ENCODE data around the gene CXorf49B.
"Not testable (repeated sequence)": the region's sequence is repeated elsewhere in the genome, so short reads cannot be mapped to it uniquely, and the experiment has no call there.

Gene CXorf49B

GRCh38 chrX:71763049-71763448, at the start of gene CXorf49B:
CXorf49B (plus strand) TSS chrX:71763349; CDS start chrX:71763424, 75 bp downstream.
- DNase-seq (ENCODE audit: low read depth) = not testable (repeated sequence)

GRCh38 chrX:71714064-71714463, 49.1 kb upstream of the CXorf49B start:
- not testable (repeated sequence) for DNase-seq (ENCODE audit: low read depth)

DNA sequence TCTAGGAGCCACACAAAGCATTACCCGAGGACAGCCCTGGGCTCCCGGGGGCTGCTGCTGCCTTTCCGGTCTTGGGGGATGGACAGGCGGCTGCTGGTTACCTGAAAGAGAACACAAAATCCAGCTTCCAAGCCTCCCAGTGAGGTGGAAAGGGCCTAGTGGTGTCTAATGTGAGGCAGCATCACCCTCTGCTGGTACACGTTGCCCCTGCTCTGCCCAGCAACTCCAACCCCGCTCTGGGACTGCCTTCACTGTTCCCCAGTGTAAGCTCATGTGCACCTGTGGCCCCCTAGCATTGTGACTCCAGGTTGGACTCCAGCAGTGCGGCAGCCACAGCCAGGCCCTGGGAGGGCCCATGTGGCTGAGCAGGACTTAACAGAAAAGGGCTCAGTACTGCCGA, 47.6 kb upstream of the CXorf49B start:
- DNase-seq (ENCODE audit: low read depth) = not testable (repeated sequence)

- not testable (repeated sequence) for DNase-seq (ENCODE audit: low read depth)
Observed at GRCh38 chrX:71716323-71716722, 46.8 kb upstream of the CXorf49B start.

DNA sequence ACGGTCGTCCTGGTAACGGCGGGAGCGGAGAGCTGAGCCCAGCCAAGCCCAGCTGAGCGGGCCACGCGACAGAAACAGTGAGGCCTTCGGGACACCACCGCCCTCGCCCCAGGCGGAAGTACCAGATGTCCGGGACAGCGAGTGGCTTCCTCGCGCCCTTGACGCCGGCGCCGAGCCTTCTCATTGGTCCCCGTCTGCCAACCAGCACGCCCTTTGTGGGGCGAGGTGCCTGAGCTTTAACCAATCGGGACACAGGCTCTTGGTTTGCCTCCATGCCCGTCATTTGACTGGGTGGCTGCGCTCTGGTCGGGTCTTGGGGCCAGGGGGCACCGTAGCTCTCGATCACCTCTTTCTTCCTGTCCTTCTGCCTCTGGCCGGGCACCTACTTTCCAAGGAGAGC, 45.0 kb upstream of the CXorf49B start, which contains the start of gene CXorf49:
CXorf49 (minus strand) TSS at position 101 of the 400 bp plus-strand sequence. CDS start 134 bp downstream, outside the sequence.
- DNase-seq (ENCODE audit: low read depth) = not testable (repeated sequence)

DNA sequence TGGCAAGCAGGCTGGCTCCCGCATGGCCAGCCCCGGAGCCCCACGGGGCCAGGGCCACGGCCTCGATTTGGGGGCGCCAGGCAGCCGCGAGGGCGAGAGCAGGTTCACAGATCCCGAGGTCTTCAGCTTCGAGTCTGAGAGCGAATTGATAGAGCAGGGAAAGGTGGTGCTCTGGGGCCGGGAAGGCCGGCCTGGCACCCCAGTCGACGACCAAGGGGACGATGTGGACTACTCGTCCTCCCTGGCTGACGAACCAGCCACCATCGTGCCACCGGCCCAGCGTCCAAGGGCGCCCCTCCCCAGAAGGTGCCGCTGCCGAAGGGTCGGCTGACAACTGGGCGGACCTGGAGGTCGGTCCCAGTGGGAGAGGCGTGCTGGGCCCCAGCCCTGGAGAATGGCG, 44.0 kb upstream of the CXorf49B start:
- not testable (repeated sequence) for DNase-seq (ENCODE audit: low read depth)

DNA sequence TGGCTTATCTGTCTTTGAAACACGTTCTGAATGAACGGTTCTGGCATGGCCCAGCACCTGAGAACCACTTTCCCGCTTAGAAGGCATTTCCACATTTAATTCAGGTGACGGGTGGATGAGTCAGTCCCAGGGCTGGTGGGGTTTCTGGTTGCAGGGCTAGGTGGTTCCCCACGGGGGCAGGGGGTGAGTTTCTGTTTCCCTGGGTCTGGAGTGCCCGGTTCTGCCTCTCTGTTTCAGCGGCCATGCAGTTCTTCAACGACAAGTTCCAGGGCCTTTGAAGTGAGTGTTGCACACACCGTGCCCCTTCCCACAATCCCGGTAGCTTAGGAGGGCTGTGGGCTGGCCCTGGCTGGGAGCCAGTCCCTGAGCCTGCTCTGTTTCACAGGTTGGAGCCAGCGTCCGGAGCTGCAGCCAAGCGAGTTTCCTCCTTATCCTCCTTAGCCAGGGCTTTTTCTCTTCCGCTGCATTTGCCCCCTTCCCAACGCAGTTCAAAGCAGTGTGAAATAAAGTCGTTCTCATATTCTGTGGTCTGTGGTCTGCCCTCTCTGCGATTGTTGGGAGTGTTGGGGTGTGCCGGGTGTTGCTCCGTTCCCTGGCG, 42.8 kb upstream of the CXorf49B start:
- not testable (repeated sequence) for DNase-seq (ENCODE audit: low read depth)

DNA sequence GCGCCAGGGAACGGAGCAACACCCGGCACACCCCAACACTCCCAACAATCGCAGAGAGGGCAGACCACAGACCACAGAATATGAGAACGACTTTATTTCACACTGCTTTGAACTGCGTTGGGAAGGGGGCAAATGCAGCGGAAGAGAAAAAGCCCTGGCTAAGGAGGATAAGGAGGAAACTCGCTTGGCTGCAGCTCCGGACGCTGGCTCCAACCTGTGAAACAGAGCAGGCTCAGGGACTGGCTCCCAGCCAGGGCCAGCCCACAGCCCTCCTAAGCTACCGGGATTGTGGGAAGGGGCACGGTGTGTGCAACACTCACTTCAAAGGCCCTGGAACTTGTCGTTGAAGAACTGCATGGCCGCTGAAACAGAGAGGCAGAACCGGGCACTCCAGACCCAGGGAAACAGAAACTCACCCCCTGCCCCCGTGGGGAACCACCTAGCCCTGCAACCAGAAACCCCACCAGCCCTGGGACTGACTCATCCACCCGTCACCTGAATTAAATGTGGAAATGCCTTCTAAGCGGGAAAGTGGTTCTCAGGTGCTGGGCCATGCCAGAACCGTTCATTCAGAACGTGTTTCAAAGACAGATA, 2.4 kb upstream of the CXorf49B start:
- DNase-seq (ENCODE audit: low read depth) = not testable (repeated sequence)

DNA sequence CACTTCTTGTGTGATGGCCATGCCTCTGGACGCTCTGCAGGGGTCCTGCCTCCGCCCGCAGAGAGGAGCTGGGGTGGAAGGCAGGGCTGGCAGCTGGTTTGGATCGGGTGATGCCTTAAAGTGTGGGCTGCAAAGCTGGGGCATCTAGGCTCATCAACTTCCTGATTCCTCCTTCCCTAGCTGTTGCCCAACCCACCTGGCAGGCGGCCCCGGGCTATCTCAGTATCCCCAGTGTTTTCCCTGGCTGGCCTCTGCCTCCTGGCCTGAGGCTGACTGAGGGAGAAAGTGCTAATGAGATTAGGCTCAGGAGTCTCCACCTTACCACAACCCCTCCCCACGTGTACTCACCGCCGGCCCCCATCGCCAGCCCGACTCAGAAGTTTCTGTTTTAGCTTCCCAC, 1.7 kb downstream of the CXorf49B start:
- not testable (repeated sequence) for DNase-seq (ENCODE audit: low read depth)

DNA sequence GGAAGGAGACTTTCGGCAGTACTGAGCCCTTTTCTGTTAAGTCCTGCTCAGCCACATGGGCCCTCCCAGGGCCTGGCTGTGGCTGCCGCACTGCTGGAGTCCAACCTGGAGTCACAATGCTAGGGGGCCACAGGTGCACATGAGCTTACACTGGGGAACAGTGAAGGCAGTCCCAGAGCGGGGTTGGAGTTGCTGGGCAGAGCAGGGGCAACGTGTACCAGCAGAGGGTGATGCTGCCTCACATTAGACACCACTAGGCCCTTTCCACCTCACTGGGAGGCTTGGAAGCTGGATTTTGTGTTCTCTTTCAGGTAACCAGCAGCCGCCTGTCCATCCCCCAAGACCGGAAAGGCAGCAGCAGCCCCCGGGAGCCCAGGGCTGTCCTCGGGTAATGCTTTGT, 2.5 kb downstream of the CXorf49B start:
- DNase-seq (ENCODE audit: low read depth) = not testable (repeated sequence)

DNA sequence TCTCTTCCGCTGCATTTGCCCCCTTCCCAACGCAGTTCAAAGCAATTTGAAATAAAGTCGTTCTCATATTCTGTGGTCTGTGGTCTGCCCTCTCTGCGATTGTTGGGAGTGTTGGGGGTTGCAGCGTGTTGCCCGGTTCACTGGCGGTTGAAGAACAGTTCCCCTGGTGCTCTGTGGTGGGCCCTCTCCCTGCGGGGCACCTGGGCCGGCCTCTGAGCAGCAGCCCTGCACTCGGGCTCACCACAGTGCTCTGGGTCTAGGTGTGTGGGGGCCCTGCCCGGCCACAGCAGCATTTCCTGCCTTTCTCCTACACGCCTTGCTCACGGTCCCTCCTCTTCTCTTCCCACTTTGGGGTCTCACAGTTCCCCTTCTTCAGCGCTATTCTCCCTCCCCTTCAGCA, 4.0 kb downstream of the CXorf49B start:
- not testable (repeated sequence) for DNase-seq (ENCODE audit: low read depth)

DNA sequence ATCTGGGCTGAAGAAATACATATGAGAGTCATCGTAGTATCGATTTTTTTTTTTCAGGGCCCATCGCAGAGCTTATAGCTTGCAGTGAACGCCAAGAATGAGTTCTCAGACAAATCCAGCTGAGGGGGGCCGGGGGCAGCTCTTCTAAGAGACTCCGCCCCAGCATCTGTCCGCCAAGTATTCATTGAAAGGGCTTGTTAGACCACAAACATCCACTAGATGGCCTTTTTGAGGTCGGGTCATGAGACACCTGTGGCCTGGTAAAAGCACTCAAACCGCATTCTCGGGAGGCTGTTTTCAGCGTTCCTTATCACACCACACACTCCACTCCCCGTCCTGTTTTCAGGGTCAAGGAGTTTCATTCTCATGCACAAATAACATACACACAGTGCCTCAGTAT, 15.2 kb downstream of the CXorf49B start:
- DNase-seq (ENCODE audit: low read depth) = not testable (repeated sequence)

GRCh38 chrX:71782225-71782949, 19.2 kb downstream of the CXorf49B start:
- DNase-seq (ENCODE audit: low read depth) = not testable (repeated sequence)

DNA sequence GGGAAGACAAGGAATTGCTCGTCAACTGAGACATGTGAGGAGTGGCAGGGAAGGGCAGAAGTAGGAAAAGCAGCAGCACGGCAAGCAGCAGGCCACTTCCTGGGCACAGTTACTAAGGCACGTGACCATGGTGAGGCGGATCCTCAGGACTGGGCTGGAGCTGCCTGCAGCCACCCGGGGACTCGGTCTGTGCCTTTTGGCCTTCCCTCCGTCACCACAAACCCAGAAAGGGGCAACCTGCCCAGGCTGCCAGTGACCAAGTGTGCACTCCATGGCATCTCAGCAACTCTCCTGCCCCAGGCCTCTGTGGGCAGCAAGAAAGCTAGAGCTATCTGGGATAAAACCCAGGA, 19.8 kb downstream of the CXorf49B start:
- DNase-seq (ENCODE audit: low read depth) = not testable (repeated sequence)

GRCh38 chrX:71783569-71784347, 20.6 kb downstream of the CXorf49B start:
- not testable (repeated sequence) for DNase-seq (ENCODE audit: low read depth)

- not testable (repeated sequence) for DNase-seq (ENCODE audit: low read depth)
Observed at GRCh38 chrX:71784348-71784983, 21.3 kb downstream of the CXorf49B start.

- DNase-seq (ENCODE audit: low read depth) = not testable (repeated sequence)
Observed at GRCh38 chrX:71806450-71806849, 43.3 kb downstream of the CXorf49B start.

DNA sequence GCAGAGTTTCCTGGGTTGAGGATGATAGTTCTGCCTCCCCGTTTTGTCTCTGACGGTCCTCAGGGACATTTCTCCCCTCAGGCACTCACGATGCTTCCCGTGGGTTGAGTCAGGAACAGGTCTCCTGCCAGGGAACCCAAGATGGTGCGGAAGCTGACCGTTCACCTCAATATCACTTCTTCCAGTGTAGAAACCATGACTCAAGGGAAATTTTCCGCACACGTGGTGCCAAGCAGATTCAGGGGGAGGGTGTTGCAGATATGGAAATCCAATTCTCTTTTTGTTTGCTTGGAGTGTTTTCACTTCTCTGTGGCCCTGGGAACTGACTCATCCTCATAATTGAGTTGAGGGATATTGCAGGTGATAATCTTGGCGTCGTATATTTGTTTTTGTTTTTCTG, 46.7 kb downstream of the CXorf49B start:
- no peak for DNase-seq (ENCODE audit: low read depth)

GRCh38 chrX:71814123-71814912, 51.2 kb downstream of the CXorf49B start:
- no peak for DNase-seq (ENCODE audit: low read depth)

DNA sequence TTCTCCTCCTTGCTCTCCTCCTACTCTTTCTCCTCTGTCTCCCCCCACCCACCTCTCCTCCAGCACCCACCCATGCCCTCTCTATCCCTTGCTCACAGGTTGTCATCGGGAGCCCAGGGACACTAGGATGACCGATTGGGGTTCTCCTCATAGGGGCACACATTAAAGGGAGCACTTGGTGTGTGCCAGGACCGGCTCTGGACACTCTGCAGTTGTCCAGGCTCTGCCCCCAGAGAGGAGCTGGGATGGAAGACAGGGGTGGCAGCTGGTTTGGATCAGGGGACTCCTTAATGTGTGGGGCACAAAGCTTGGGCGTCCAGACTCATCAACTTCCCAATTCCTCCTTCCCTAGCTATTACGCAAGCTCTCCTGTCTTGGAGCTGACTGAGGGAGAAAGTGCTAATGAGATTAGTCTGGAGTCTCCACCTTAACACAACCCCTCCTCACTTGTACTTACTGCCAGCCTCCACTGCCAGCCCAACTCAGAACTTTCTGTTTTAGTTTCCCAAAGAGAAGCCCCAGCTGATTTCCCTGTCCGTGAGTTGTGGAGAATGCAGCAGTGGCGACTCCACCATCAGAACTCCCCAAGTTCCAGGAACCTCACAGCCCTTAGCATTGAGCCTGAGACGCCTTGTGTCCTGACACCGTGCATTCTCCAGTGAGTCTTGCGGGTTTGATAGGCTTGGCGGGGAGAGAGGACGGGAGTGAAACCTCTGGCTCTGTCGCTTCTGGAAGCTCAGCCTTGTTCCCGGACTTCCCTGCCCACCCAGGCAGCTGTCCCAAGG, 52.2 kb downstream of the CXorf49B start:
- no peak for DNase-seq (ENCODE audit: low read depth)

Measured in non-pigmented ciliary epithelial cell (primary cell).